Lung (tissue), 12 donors: ENCODE measurements around the gene CXCR4. TPM values are rescaled to one million over a fixed set of nuclear protein-coding genes. Genes with fewer than 3 reads are reported as not detected.
A peak's percentile ranks its signal among the peaks of the same experiment; 100 is the strongest.

Source experiments
- ATAC-seq: fragments of 200-7000 bp; cut with Tn5 transposase; one replicate; pipeline ENCODE4 v1.9.1; 2020; ENCODE audit warnings: moderate number of reproducible peaks; ENCODE audit not compliant: insufficient read depth, low FRiP score
- DNase-seq, 3 donors: peaks; one replicate each; pipeline ENCODE4 v3.0.0-alpha.2; 2013 to 2017
- H3K27ac ChIP-seq, 2 donors: one replicate each; pipeline ENCODE4 v1.5.1; 2013; ENCODE audit warnings: mild to moderate bottlenecking in 2 of 2, moderate library complexity in 2 of 2, control low read depth in 1 of 2, inconsistent platforms in 1 of 2, low read depth in 1 of 2, low read length in 1 of 2
- H3K27me3 ChIP-seq, 3 donors: one replicate each; pipeline ENCODE4 v1.5.1; 2013; ENCODE audit warnings: low read length in 2 of 3; ENCODE audit not compliant: control insufficient read depth in 3 of 3, insufficient read depth in 3 of 3
- H3K36me3 ChIP-seq, 4 donors: one replicate each; pipeline ENCODE4 v1.5.1; 2013; ENCODE audit warnings: low read length in 4 of 4, mild to moderate bottlenecking in 1 of 4, moderate library complexity in 1 of 4; ENCODE audit not compliant: control insufficient read depth in 4 of 4, insufficient read depth in 4 of 4
- H3K4me1 ChIP-seq, 5 donors: one replicate each; pipeline ENCODE4 v1.5.1; 2013; ENCODE audit warnings: low read length in 5 of 5, mild to moderate bottlenecking in 2 of 5, moderate library complexity in 1 of 5; ENCODE audit not compliant: control insufficient read depth in 5 of 5, insufficient read depth in 5 of 5
- H3K4me3 ChIP-seq: one replicate; pipeline ENCODE4 v1.5.1; 2013; ENCODE audit warnings: mild to moderate bottlenecking, control low read depth, moderate library complexity
- H3K9ac ChIP-seq, 2 donors: one replicate each; pipeline ENCODE4 v1.5.1; 2013; ENCODE audit warnings: low read length in 2 of 2, control low read depth in 1 of 2; ENCODE audit not compliant: insufficient read depth in 1 of 2
- H3K9me3 ChIP-seq, 4 donors: one replicate each; pipeline ENCODE4 v1.5.1; 2013; ENCODE audit warnings: low read length in 3 of 4, mild to moderate bottlenecking in 1 of 4, moderate library complexity in 1 of 4; ENCODE audit not compliant: control insufficient read depth in 4 of 4, insufficient read depth in 3 of 4
- CTCF ChIP-seq: IDR thresholded peaks from 2 replicates; pipeline ENCODE4 v1.5.1; 2012; ENCODE audit warnings: mild to moderate bottlenecking; ENCODE audit errors: control extremely low read depth, extremely low read depth
- WGBS, 2 donors: extraction: QIAGEN DNeasy Blood & Tissue Kit; methylation state at CpG; one replicate each; pipeline ENCODE4 v1.1.7; 2013; 5-methylcytosine and 5-hydroxymethylcytosine counted together
- polyA plus RNA-seq, 2 donors: library from polyadenylated mRNA; stranded (reverse); fragments of 200-250 nt; gene quantifications; one replicate each; pipeline ENCODE4 v1.2.1, GENCODE V29; 2013
- total RNA-seq, 2 donors: library from RNA; depleted of rRNA in 1 of 2; stranded (reverse); fragments of >200 nt in 1 of 2; gene quantifications; one replicate each; pipeline ENCODE4 v1.2.1, GENCODE V29; 2014 to 2021
- donor health status: control.
- donor health status: control.
- donor health status: Bipolar disorder and iron deficiency.
- donor health status: healthy.
- donor health status: DM: yes; HTN: yes; CAD: no.

CXCR4 gene
- total and polyA plus RNA-seq, 4 donors = 17.5 to 214 (median 73.1) TPM

- DNase-seq (no peak), ATAC-seq (no peak)
- no peaks in the 10 kb centered on the region for H3K9me3 ChIP-seq
- WGBS, 2 donors = 83 to 84% methylated on average over 3 of the region's 3 CpGs
- no peaks in the 10 kb centered on the region for H3K36me3 ChIP-seq
- H3K27me3 ChIP-seq = peaks cover 0 to 54% (median 34%) of the 10 kb centered on the region in 3 donors
- no peak overlapping the region for H3K4me3 ChIP-seq
- no peak overlapping the region for H3K9ac ChIP-seq
- no peak for TF ChIP-seq CTCF
- no peak overlapping the region for H3K27ac ChIP-seq
- peaks cover 0 to 20% (median 0%) of the 10 kb centered on the region in 5 donors for H3K4me1 ChIP-seq
These were observed 3.4 kb upstream of the CXCR4 start for GRCh38 chr2:136121204-136121910.

GRCh38 chr2:136119717-136120675 is 2.0 kb upstream of the CXCR4 start:
- peak overlapping the region in 1 of 2 donors; percentile 67 for H3K27ac ChIP-seq
- no peak overlapping the region for H3K4me3 ChIP-seq
- 36 to 51% methylated on average over 16 of the region's 16 CpGs for WGBS, 2 donors
- no peak for ATAC-seq
- peaks cover 0 to 25% (median 4%) of the 10 kb centered on the region in 5 donors for H3K4me1 ChIP-seq
- DNase-seq = peak in 1 of 3 donors; percentile 10
- H3K9ac ChIP-seq = peak overlapping the region in 1 of 2 donors; percentile 11
- H3K9me3 ChIP-seq = no peaks in the 10 kb centered on the region
- H3K27me3 ChIP-seq = peaks cover 0 to 61% (median 44%) of the 10 kb centered on the region in 3 donors
- TF ChIP-seq CTCF = no peak
- peaks cover 0 to 5% (median 0%) of the 10 kb centered on the region in 4 donors for H3K36me3 ChIP-seq

GRCh38 chr2:136118819-136119716 is 1.1 kb upstream of the CXCR4 start:
- ATAC-seq (peak; percentile 12), DNase-seq (peak; percentile 14 to 34 (median 34))
- H3K27ac ChIP-seq = peak overlapping the region in 1 of 2 donors; percentile 70
- peak overlapping the region in 1 of 2 donors; percentile 11 for H3K9ac ChIP-seq
- H3K36me3 ChIP-seq = peaks cover 0 to 5% (median 0%) of the 10 kb centered on the region in 4 donors
- peaks cover 0 to 62% (median 46%) of the 10 kb centered on the region in 3 donors for H3K27me3 ChIP-seq
- peak overlapping the region; percentile 33 for H3K4me3 ChIP-seq
- peaks cover 0 to 25% (median 4%) of the 10 kb centered on the region in 5 donors for H3K4me1 ChIP-seq
- TF ChIP-seq CTCF = no peak
- H3K9me3 ChIP-seq = no peaks in the 10 kb centered on the region
- 1 to 2% methylated on average over 51 to 52 of the region's 52 CpGs for WGBS, 2 donors
